Loucy (cell line): ENCODE results near the gene NPFF.

Source experiments
- EZH2phosphoT487 ChIP-seq: fragments of 200-600 bp; IDR thresholded peaks from 2 replicates; pipeline ENCODE4 v1.6.1; 2018; ENCODE audit warnings: antibody characterized with exemption, mild to moderate bottlenecking, moderate library complexity, borderline replicate concordance
- TF ChIP-seq, protein P1 (sequence below): fragments of 200-600 bp; sonication (generic); conservative IDR thresholded peaks from 2 replicates; pipeline ENCODE4 v1.5.1; 2014; ENCODE audit warnings: mild to moderate bottlenecking, antibody characterized with exemption, low read length

DNA sequence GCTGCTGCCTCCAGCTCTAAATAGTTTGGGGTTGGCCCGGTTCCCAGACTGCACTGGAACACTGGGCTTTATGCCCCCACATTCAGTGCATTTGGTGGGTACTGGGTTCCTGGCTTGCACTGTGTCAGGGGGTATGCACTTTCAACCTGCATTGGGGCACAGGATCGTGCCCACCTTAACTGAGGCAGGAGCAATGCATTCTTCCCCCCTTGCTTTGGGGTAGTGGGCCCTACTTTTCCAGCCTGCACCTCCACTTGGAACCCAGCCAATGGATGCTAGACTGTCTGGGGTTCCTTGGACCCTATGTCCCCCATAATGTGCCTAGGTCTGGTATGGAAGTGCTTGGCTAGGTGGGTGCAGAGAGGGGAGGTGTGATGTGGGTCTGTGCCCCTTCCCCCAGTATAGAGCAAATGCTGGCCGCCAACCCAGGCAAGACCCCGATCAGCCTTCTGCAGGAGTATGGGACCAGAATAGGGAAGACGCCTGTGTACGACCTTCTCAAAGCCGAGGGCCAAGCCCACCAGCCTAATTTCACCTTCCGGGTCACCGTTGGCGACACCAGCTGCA is 5.6 kb downstream of the NPFF start:
- TF ChIP-seq, protein P1, sequence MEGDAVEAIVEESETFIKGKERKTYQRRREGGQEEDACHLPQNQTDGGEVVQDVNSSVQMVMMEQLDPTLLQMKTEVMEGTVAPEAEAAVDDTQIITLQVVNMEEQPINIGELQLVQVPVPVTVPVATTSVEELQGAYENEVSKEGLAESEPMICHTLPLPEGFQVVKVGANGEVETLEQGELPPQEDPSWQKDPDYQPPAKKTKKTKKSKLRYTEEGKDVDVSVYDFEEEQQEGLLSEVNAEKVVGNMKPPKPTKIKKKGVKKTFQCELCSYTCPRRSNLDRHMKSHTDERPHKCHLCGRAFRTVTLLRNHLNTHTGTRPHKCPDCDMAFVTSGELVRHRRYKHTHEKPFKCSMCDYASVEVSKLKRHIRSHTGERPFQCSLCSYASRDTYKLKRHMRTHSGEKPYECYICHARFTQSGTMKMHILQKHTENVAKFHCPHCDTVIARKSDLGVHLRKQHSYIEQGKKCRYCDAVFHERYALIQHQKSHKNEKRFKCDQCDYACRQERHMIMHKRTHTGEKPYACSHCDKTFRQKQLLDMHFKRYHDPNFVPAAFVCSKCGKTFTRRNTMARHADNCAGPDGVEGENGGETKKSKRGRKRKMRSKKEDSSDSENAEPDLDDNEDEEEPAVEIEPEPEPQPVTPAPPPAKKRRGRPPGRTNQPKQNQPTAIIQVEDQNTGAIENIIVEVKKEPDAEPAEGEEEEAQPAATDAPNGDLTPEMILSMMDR = no peak
- TF ChIP-seq EZH2phosphoT487 = no peak
